IMR-90 (cell line): ENCODE data around the gene FNBP1. TPM values are rescaled to one million over a fixed set of nuclear protein-coding genes. Genes with fewer than 3 reads are reported as not detected.

Experiments used
- ATAC-seq: fragments of 200-7000 bp; cut with Tn5 transposase; 2 replicates; pipeline ENCODE4 v1.9.1; 2020; ENCODE audit warnings: low read depth, mild to moderate bottlenecking, moderate library complexity
- BruUV-seq: library from RNA; stranded (reverse); fragments of 400-500 nt; replicated peaks from 2 replicates; lab custom pipeline; 2021; lab: Mats Ljungman, UMichigan
- CTCF ChIA-PET: fragments of 300-600 bp; formaldehyde crosslinking; extraction: SDS; loops from one replicate; lab custom pipeline; 2021; ENCODE audit warnings: antibody characterized with exemption; lab: Yijun Ruan, JAX
- POLR2A ChIA-PET: fragments of 300-600 bp; sonication (Branson Sonifier 250); formaldehyde crosslinking; loops from one replicate; lab custom pipeline; 2022; ENCODE audit warnings: antibody characterized with exemption; ENCODE audit not compliant: unreplicated experiment; lab: Charles Lee
- DNase-seq: peaks from one replicate; pipeline ENCODE4 v3.0.0; 2013
- H2AFZ ChIP-seq: replicated peaks from 2 replicates; pipeline ENCODE3; 2013; ENCODE audit warnings: low read length, mild to moderate bottlenecking; ENCODE audit not compliant: poor library complexity
- H2AK5ac ChIP-seq: 2 replicates; pipeline ENCODE4 v1.6.1; 2013; ENCODE audit warnings: low read depth, low read length, inconsistent platforms
- H2AK9ac ChIP-seq: replicated peaks from 2 replicates; pipeline ENCODE3; 2013; ENCODE audit warnings: mild to moderate bottlenecking, low read depth, low read length, moderate library complexity; ENCODE audit not compliant: poor library complexity
- H2BK120ac ChIP-seq: 2 replicates; pipeline ENCODE4 v1.6.1; 2013; ENCODE audit warnings: low read depth, low read length, inconsistent platforms
- H2BK15ac ChIP-seq: 3 replicates; pipeline ENCODE4 v1.6.1; 2013; ENCODE audit warnings: low read depth, low read length, inconsistent platforms
- H2BK20ac ChIP-seq: 2 replicates; pipeline ENCODE4 v1.6.1; 2013; ENCODE audit warnings: low read depth, mild to moderate bottlenecking, inconsistent platforms, low read length, moderate library complexity
- H2BK5ac ChIP-seq: 2 replicates; pipeline ENCODE4 v1.6.1; 2013; ENCODE audit warnings: mild to moderate bottlenecking, low read depth, low read length, inconsistent platforms; ENCODE audit not compliant: poor library complexity, severe bottlenecking
- H3K14ac ChIP-seq: replicated peaks from 2 replicates; pipeline ENCODE4 v1.6.1; 2013; ENCODE audit warnings: low read depth, low read length, inconsistent platforms
- H3K18ac ChIP-seq: 2 replicates; pipeline ENCODE4 v1.6.1; 2013; ENCODE audit warnings: low read depth, low read length, control low read depth
- H3K23ac ChIP-seq: 2 replicates; pipeline ENCODE4 v1.6.1; 2013; ENCODE audit warnings: low read depth, low read length, inconsistent platforms
- H3K27ac ChIP-seq: 2 replicates; pipeline ENCODE4 v1.5.1; 2013; ENCODE audit warnings: mild to moderate bottlenecking, control low read depth, low read length; ENCODE audit not compliant: insufficient read depth
- H3K27me3 ChIP-seq: 2 replicates; pipeline ENCODE4 v1.6.1; 2013; ENCODE audit warnings: low read length; ENCODE audit not compliant: control insufficient read depth, insufficient read depth
- H3K36me3 ChIP-seq: 2 replicates; pipeline ENCODE4 v1.6.1; 2013; ENCODE audit warnings: low read length, mixed read lengths; ENCODE audit not compliant: control insufficient read depth, insufficient read depth
- H3K4ac ChIP-seq: 2 replicates; pipeline ENCODE4 v1.6.1; 2013; ENCODE audit warnings: low read depth, low read length, inconsistent platforms
- H3K4me1 ChIP-seq: 2 replicates; pipeline ENCODE4 v1.6.1; 2013; ENCODE audit warnings: low read length, mixed read lengths; ENCODE audit not compliant: control insufficient read depth, insufficient read depth
- H3K4me2 ChIP-seq: 2 replicates; pipeline ENCODE4 v1.6.1; 2013; ENCODE audit warnings: low read depth, mild to moderate bottlenecking, control low read depth, low read length, moderate library complexity
- H3K4me3 ChIP-seq: 2 replicates; pipeline ENCODE4 v1.5.1; 2013; ENCODE audit warnings: low read depth, mild to moderate bottlenecking, control low read depth, low read length, moderate library complexity; ENCODE audit not compliant: insufficient read depth
- H3K56ac ChIP-seq: 2 replicates; pipeline ENCODE4 v1.6.1; 2013; ENCODE audit warnings: low read length, inconsistent platforms; ENCODE audit not compliant: insufficient read depth; ENCODE audit errors: extremely low read depth
- H3K79me1 ChIP-seq, 2 experiments: 2 replicates each; pipeline ENCODE4 v1.6.1; 2013; ENCODE audit warnings: low read length in 2 of 2, inconsistent platforms in 1 of 2, low read depth in 1 of 2
- H3K9ac ChIP-seq: 2 replicates; pipeline ENCODE4 v1.6.1; 2013; ENCODE audit warnings: low read depth, low read length, control low read depth
- H3K9me1 ChIP-seq: 2 replicates; pipeline ENCODE4 v1.6.1; 2013; ENCODE audit warnings: low read length, inconsistent platforms; ENCODE audit not compliant: insufficient read depth
- H3K9me3 ChIP-seq: 2 replicates; pipeline ENCODE4 v1.6.1; 2013; ENCODE audit warnings: low read length; ENCODE audit not compliant: control insufficient read depth, insufficient read depth
- H4K20me1 ChIP-seq: 2 replicates; pipeline ENCODE4 v1.6.1; 2013; ENCODE audit warnings: low read length, inconsistent platforms; ENCODE audit not compliant: insufficient read depth
- H4K5ac ChIP-seq: 2 replicates; pipeline ENCODE4 v1.6.1; 2013; ENCODE audit warnings: mild to moderate bottlenecking, low read depth, low read length, control low read depth
- H4K8ac ChIP-seq, 2 experiments: 2 replicates each; pipeline ENCODE4 v1.6.1; 2013; ENCODE audit warnings: low read depth in 2 of 2, low read length in 2 of 2, control low read depth in 1 of 2, inconsistent platforms in 1 of 2
- H4K91ac ChIP-seq: 2 replicates; pipeline ENCODE4 v1.6.1; 2013; ENCODE audit warnings: low read depth, low read length, inconsistent platforms; ENCODE audit not compliant: insufficient read depth
- BHLHE40 ChIP-seq: fragments of 150-350 bp; IDR thresholded peaks from 2 replicates; pipeline ENCODE4 v1.6.1; 2016; ENCODE audit warnings: mild to moderate bottlenecking, low read depth, low read length
- CEBPB ChIP-seq: IDR thresholded peaks from 2 replicates; pipeline ENCODE4 v1.6.1; 2012; ENCODE audit warnings: low read depth, low read length, improper control_type of control experiment
- CHD1 ChIP-seq: IDR thresholded peaks from 2 replicates; pipeline ENCODE4 v1.6.1; 2012; ENCODE audit warnings: low read depth, low read length, improper control_type of control experiment
- FOS ChIP-seq: fragments of 150-350 bp; IDR thresholded peaks from 2 replicates; pipeline ENCODE4 v1.6.1; 2016; ENCODE audit warnings: low read depth, low read length
- MAFK ChIP-seq: IDR thresholded peaks from 2 replicates; pipeline ENCODE4 v1.6.1; 2012; ENCODE audit warnings: low read depth, low read length, improper control_type of control experiment
- MAZ ChIP-seq: IDR thresholded peaks from 2 replicates; pipeline ENCODE4 v1.6.1; 2012; ENCODE audit warnings: low read depth, mild to moderate bottlenecking, low read length, improper control_type of control experiment, moderate library complexity, borderline replicate concordance
- MXI1 ChIP-seq: IDR thresholded peaks from 2 replicates; pipeline ENCODE4 v1.6.1; 2012; ENCODE audit warnings: low read depth, mild to moderate bottlenecking, low read length, moderate library complexity, borderline replicate concordance
- POLR2A ChIP-seq: IDR thresholded peaks from 2 replicates; pipeline ENCODE4 v1.6.1; 2012; ENCODE audit warnings: mild to moderate bottlenecking, low read depth, low read length
- RAD21 ChIP-seq: IDR thresholded peaks from 2 replicates; pipeline ENCODE4 v1.6.1; 2012; ENCODE audit warnings: low read length, improper control_type of control experiment
- RCOR1 ChIP-seq: IDR thresholded peaks from 2 replicates; pipeline ENCODE4 v1.6.1; 2012; ENCODE audit warnings: mild to moderate bottlenecking, low read length, improper control_type of control experiment; ENCODE audit not compliant: insufficient replicate concordance
- RFX5 ChIP-seq: IDR thresholded peaks from 2 replicates; pipeline ENCODE4 v1.8.0; 2012; ENCODE audit warnings: low read depth, mild to moderate bottlenecking, low read length, moderate library complexity
- SMC3 ChIP-seq: fragments of 150-350 bp; IDR thresholded peaks from 2 replicates; pipeline ENCODE4 v1.6.1; 2016; ENCODE audit warnings: low read depth, mild to moderate bottlenecking, antibody characterized with exemption, low read length, moderate library complexity
- WGBS, 2 experiments: methylation state at CpG; one replicate each; pipeline versions ENCODE4 v1.1.5 to v1.1.7; 2013; ENCODE audit warnings: missing lambda C conversion rate in 2 of 2; ENCODE audit not compliant: insufficient read length in 1 of 2; ENCODE audit errors: extremely low coverage in 2 of 2; 5-methylcytosine and 5-hydroxymethylcytosine counted together
- dilution Hi-C: fragments of 300-500 bp; cut with HindIII; formaldehyde crosslinking; loops from one replicate; pipeline ENCODE4 v1.14.3; 2018; ENCODE audit warnings: low sequenced_read_pairs; ENCODE audit not compliant: unreplicated experiment
- in situ Hi-C: fragments of 300-500 bp; cut with MboI; formaldehyde crosslinking; loops from 3 replicates; pipeline ENCODE4 v1.14.3; 2019; ENCODE audit warnings: low sequenced_read_pairs, inconsistent platforms, mixed read lengths
- intact Hi-C: fragments of 100-400 bp; cut with micrococcal nuclease; formaldehyde crosslinking; loops from 2 replicates; pipeline ENCODE4 v1.10.0; 2022
- polyA plus RNA-seq, 3 experiments: library from polyadenylated mRNA; depleted of rRNA; stranded (reverse); fragments of >200 nt; gene quantifications; 2 replicates each; pipeline ENCODE4 v1.2.3, GENCODE V29; 2012; ENCODE audit warnings: low replicate concordance in 1 of 3
- total RNA-seq: library from RNA; depleted of rRNA; stranded (reverse); fragments of >200 nt; gene quantifications from 2 replicates; pipeline ENCODE4 v1.2.3, GENCODE V29; 2012
- TF ChIP-seq, protein P1 (sequence below): conservative IDR thresholded peaks from 2 replicates; pipeline ENCODE4 v1.5.1; 2012; ENCODE audit warnings: mild to moderate bottlenecking, low read depth, low read length, improper control_type of control experiment

Gene FNBP1
- total and polyA plus RNA-seq, 2 of the 4 experiments (the other 2 are of a cell fraction), result 10.3 to 15.4 TPM

DNA sequence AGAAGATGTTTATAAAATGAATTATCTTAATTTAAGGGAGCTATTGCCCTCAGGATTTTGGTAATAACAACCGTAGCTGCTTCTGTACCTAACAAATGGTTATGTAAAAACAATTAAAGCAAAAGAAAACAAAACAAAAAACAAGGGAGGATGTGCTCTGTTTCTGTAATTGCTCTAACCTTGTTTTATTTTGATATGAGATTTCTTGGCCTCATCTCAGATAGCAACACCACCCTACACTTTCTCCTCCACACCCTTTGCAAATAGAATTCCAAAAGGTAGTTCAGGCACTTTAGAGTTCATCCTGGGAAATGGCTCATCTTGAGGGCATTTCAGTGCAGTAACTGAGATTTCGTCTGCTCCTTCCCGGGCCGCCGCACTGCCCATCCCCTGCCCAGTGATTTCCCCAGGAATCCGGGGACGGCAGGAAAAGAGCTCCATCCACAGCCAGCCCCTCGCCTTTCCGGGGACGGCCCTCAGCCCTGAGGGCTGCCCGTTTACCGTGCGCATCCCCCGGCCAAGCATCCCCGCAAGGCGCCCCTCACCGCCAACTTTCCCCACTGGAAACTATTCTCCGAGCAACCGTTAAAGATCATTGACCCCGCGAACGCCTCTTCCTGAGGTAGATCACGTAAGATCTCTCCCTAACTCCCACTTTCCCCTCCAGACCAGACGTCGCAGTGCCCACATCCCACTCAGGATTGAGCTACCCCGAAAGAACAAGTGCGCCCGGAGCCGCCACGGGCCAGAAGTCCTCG is 1.2 kb downstream of the FNBP1 start (continued):
- TF ChIP-seq RFX5 (no peak), CEBPB (no peak), POLR2A (0 out of 2 replicates have a peak, but pooled peaks have one; percentile 38)

DNA sequence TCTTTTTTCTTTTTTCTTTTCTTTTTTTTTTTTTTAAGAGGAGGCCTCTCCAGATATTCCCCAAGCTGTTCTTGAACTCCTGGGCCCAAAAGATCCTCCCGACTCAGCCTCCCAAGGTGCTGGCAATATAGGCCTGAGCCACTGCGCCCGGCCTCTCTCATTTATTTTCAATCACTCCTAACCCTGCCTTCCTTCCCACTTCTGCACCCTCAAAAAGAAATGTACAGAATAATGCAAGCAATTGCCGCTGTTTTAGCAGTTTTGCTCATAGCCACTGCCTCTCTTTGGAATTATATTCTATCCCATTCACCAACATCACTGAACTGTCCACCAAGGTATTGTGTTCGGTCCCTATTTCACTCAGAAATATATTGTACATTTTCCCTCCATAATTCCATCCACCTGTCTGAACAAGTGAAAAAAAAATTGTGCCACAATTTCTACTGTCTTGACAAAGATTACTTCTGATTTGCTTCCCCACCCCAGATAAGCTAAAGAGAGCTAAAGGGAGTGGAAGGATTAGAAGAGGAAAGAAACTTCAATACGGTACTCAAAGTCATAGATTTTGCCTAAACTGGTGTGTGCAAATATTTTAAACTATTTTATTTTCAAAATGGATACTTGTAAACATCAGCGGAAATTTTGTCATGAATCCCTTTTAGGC is 1.9 kb downstream of the FNBP1 start:
- H3K4me2 ChIP-seq, result peak overlapping the region; percentile 15; the same call in 1 of the 2 replicates
- no peak overlapping the region for H4K91ac ChIP-seq
- no peak overlapping the region for H3K18ac ChIP-seq
- dilution Hi-C loops (no loop called here), in situ Hi-C loops (loop anchor here (5.0 kb wide), 1 partner anchor 74 kb away; no protein-coding TSS in a partner anchor), intact Hi-C loops (loop anchor here (5.0 kb wide), 1 partner anchor 109 kb away; no protein-coding TSS in a partner anchor)
- no peaks in the 10 kb centered on the region for H3K9me1 ChIP-seq
- H2BK5ac ChIP-seq, result no peak overlapping the region
- H2BK20ac ChIP-seq, result no peak overlapping the region
- peaks cover 11 to 25% of the 10 kb centered on the region in 2 experiments; a peak in 3 of 4 replicates for H3K79me1 ChIP-seq
- POLR2A ChIA-PET, result interaction anchor here (0.6 kb wide), 2 partner anchors 13 to 155 kb away, joined by 4 to 6 read pairs; no protein-coding TSS in a partner anchor
- no peak overlapping the region for H4K8ac ChIP-seq
- no peak overlapping the region for H2AK5ac ChIP-seq
- no peak overlapping the region for H4K5ac ChIP-seq
- BruUV-seq, result no TSS peak
- no peak overlapping the region for H2AFZ ChIP-seq
- H3K9me3 ChIP-seq, result no peaks in the 10 kb centered on the region
- CTCF ChIA-PET, result no interaction called here
- no peak overlapping the region for H3K14ac ChIP-seq
- no peak overlapping the region for H3K4ac ChIP-seq
- WGBS, 2 experiments, result 100% methylated on average over 4 of the region's 7 CpGs; no CpG with 5 or more reads in 1 of the 2 experiments
- no peak overlapping the region for H3K56ac ChIP-seq
- no peak overlapping the region for H3K27ac ChIP-seq
- H3K23ac ChIP-seq, result peak overlapping the region; percentile 45; the same call in 1 of the 2 replicates
- no peak overlapping the region for H2BK120ac ChIP-seq
- peaks cover 3% of the 10 kb centered on the region for H3K4me1 ChIP-seq
- H2BK15ac ChIP-seq, result no peak overlapping the region
- no peak overlapping the region; the same call in 1 of the 2 replicates for H3K4me3 ChIP-seq
- no peaks in the 10 kb centered on the region for H3K36me3 ChIP-seq
- H3K9ac ChIP-seq, result no peak overlapping the region
- ATAC-seq (no peak), DNase-seq (no peak)
- no peak overlapping the region for H2AK9ac ChIP-seq
- H3K27me3 ChIP-seq, result no peaks in the 10 kb centered on the region
- peaks cover 47% of the 10 kb centered on the region for H4K20me1 ChIP-seq
- TF ChIP-seq CHD1, result no peak
- TF ChIP-seq SMC3, result no peak
- TF ChIP-seq CEBPB, result no peak
- TF ChIP-seq RAD21, result no peak
- no peak for TF ChIP-seq BHLHE40
- TF ChIP-seq POLR2A, result no peak
- TF ChIP-seq MAZ, result no peak
- TF ChIP-seq FOS, result no peak
- TF ChIP-seq MAFK, result no peak
- TF ChIP-seq RCOR1, result no peak
- TF ChIP-seq RFX5, result no peak
- TF ChIP-seq MXI1, result no peak
- TF ChIP-seq, protein P1, sequence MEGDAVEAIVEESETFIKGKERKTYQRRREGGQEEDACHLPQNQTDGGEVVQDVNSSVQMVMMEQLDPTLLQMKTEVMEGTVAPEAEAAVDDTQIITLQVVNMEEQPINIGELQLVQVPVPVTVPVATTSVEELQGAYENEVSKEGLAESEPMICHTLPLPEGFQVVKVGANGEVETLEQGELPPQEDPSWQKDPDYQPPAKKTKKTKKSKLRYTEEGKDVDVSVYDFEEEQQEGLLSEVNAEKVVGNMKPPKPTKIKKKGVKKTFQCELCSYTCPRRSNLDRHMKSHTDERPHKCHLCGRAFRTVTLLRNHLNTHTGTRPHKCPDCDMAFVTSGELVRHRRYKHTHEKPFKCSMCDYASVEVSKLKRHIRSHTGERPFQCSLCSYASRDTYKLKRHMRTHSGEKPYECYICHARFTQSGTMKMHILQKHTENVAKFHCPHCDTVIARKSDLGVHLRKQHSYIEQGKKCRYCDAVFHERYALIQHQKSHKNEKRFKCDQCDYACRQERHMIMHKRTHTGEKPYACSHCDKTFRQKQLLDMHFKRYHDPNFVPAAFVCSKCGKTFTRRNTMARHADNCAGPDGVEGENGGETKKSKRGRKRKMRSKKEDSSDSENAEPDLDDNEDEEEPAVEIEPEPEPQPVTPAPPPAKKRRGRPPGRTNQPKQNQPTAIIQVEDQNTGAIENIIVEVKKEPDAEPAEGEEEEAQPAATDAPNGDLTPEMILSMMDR, result no peak
